OCI-LY7 (cell line): ENCODE results near the gene EMILIN1. TPM values are rescaled to one million over a fixed set of nuclear protein-coding genes. Genes with fewer than 3 reads are reported as not detected.
A peak's percentile ranks its signal among the peaks of the same experiment; 100 is the strongest.

ENCODE experiments used
- BruUV-seq: library from RNA; stranded (reverse); fragments of 400-500 nt; replicated peaks from 2 replicates; lab custom pipeline; 2021; lab: Mats Ljungman, UMichigan
- CTCF ChIA-PET: fragments of 300-600 bp; sonication (Branson Sonifier 250); formaldehyde crosslinking; loops from one replicate; lab custom pipeline; 2022; ENCODE audit warnings: antibody characterized with exemption; ENCODE audit not compliant: unreplicated experiment; lab: Charles Lee
- POLR2A ChIA-PET: fragments of 300-600 bp; sonication (Branson Sonifier 250); formaldehyde crosslinking; loops from one replicate; lab custom pipeline; 2022; ENCODE audit warnings: antibody characterized with exemption; lab: Charles Lee
- DNase-seq: peaks from one replicate; pipeline ENCODE4 v3.0.0-alpha.2; 2015; ENCODE audit warnings: low spot score
- H2AFZ ChIP-seq: fragments of 200-600 bp; sonication (generic), shearing (Covaris generic); 2 replicates; pipeline ENCODE4 v1.6.1; 2014; ENCODE audit warnings: mild to moderate bottlenecking, antibody characterized with exemption, low read length, moderate library complexity
- H3K27ac ChIP-seq: fragments of 200-600 bp; sonication (generic); 2 replicates; pipeline ENCODE4 v1.5.1; 2014; ENCODE audit warnings: mixed run types, low read depth, mild to moderate bottlenecking, moderate library complexity, low read length, inconsistent platforms; ENCODE audit not compliant: poor library complexity, severe bottlenecking
- H3K36me3 ChIP-seq: fragments of 200-600 bp; sonication (generic); 2 replicates; pipeline ENCODE4 v1.6.1; 2014; ENCODE audit warnings: mild to moderate bottlenecking, antibody characterized with exemption, low read length, moderate library complexity, mixed read lengths; ENCODE audit not compliant: insufficient read depth
- H3K4me1 ChIP-seq: fragments of 200-600 bp; sonication (generic); 2 replicates; pipeline ENCODE4 v1.5.1; 2014; ENCODE audit warnings: mild to moderate bottlenecking, low read length; ENCODE audit not compliant: insufficient read depth, poor library complexity, severe bottlenecking
- H3K4me2 ChIP-seq: fragments of 200-600 bp; sonication (generic); 2 replicates; pipeline ENCODE4 v1.6.1; 2014; ENCODE audit warnings: mild to moderate bottlenecking, low read length
- H3K4me3 ChIP-seq: fragments of 200-600 bp; sonication (generic); 2 replicates; pipeline ENCODE4 v1.5.1; 2014; ENCODE audit warnings: mild to moderate bottlenecking, low read depth, low read length; ENCODE audit not compliant: poor library complexity, severe bottlenecking
- H3K79me2 ChIP-seq: fragments of 200-600 bp; sonication (generic); 2 replicates; pipeline ENCODE4 v1.6.1; 2016; ENCODE audit warnings: low read depth, mild to moderate bottlenecking, low read length, moderate library complexity, mixed read lengths; ENCODE audit not compliant: insufficient read depth
- H3K9me2 ChIP-seq: fragments of 200-600 bp; sonication (generic); 2 replicates; pipeline ENCODE4 v1.6.1; 2016; ENCODE audit warnings: mild to moderate bottlenecking, low read length, mixed read lengths; ENCODE audit not compliant: insufficient read depth
- H3K9me3 ChIP-seq: fragments of 200-600 bp; sonication (generic); 2 replicates; pipeline ENCODE4 v1.6.1; 2014; ENCODE audit warnings: mild to moderate bottlenecking, mixed run types, low read length, mixed read lengths
- H4K20me1 ChIP-seq: fragments of 200-600 bp; sonication (generic); 2 replicates; pipeline ENCODE4 v1.6.1; 2014; ENCODE audit warnings: mild to moderate bottlenecking, antibody characterized with exemption, low read length, moderate library complexity, mixed read lengths; ENCODE audit not compliant: insufficient read depth
- CTCF ChIP-seq: fragments of 200-600 bp; sonication (generic); conservative IDR thresholded peaks from 2 replicates; pipeline ENCODE4 v1.5.1; 2014; ENCODE audit warnings: mild to moderate bottlenecking, antibody characterized with exemption, low read length, moderate library complexity, mixed read lengths
- EZH2phosphoT487 ChIP-seq: fragments of 200-600 bp; sonication (generic); IDR thresholded peaks from 2 replicates; pipeline ENCODE4 v1.6.1; 2018; ENCODE audit warnings: low read depth, borderline replicate concordance, mild to moderate bottlenecking, mixed run types, antibody characterized with exemption, low read length, moderate library complexity, mixed read lengths
- intact Hi-C: fragments of 100-400 bp; cut with micrococcal nuclease; formaldehyde crosslinking; loops from one replicate; pipeline ENCODE4 v1.10.0; 2022; ENCODE audit not compliant: unreplicated experiment
- total RNA-seq, 2 experiments: library from RNA; depleted of rRNA in 1 of 2; stranded (reverse); fragments of >200 nt in 1 of 2; shearing (Covaris generic) in 1 of 2; gene quantifications; 2 replicates each; pipeline ENCODE4 v1.2.3, GENCODE V29; 2014 to 2022

Gene EMILIN1
- total RNA-seq, 2 experiments from 2014 or later: 2.2 to 2.7 TPM

GRCh38 chr2:27039871-27040270 is 38.5 kb upstream of the EMILIN1 start:
- Histone ChIP-seq H3K4me3 (no peak overlapping the region), H2AFZ (no peak overlapping the region), H3K79me2 (no peaks in the 10 kb centered on the region), H3K36me3 (peaks cover 85% of the 10 kb centered on the region), H3K4me2 (no peak overlapping the region), H3K9me3 (no peaks in the 10 kb centered on the region), H3K27ac (no peak overlapping the region), H3K9me2 (no peaks in the 10 kb centered on the region), H3K4me1 (peaks cover 25% of the 10 kb centered on the region), H4K20me1 (no peaks in the 10 kb centered on the region)
- intact Hi-C loops: no loop called here
- ChIA-PET CTCF (no interaction called here), POLR2A (interaction anchor here (0.6 to 1.3 kb wide), 2 partner anchors 42 to 240 kb away, joined by 4 read pairs; no protein-coding TSS in a partner anchor)
- TF ChIP-seq CTCF (no peak), EZH2phosphoT487 (no peak)
- BruUV-seq: no TSS peak
- no peak for DNase-seq

- ChIA-PET POLR2A (interaction anchor here (1.3 to 1.7 kb wide), 2 partner anchors 10 to 42 kb away, joined by 4 to 9 read pairs; no protein-coding TSS in a partner anchor), CTCF (no interaction called here)
- TF ChIP-seq EZH2phosphoT487: no peak
- TF ChIP-seq CTCF: no peak
- H4K20me1 ChIP-seq: no peaks in the 10 kb centered on the region
- no peak overlapping the region for H3K4me3 ChIP-seq
- H3K79me2 ChIP-seq: no peaks in the 10 kb centered on the region
- peaks cover 81% of the 10 kb centered on the region for H3K36me3 ChIP-seq
- H3K9me3 ChIP-seq: no peaks in the 10 kb centered on the region
- H3K27ac ChIP-seq: no peak overlapping the region
- peaks cover 25% of the 10 kb centered on the region for H3K4me1 ChIP-seq
- no peak overlapping the region for H2AFZ ChIP-seq
- no TSS peak for BruUV-seq
- no peaks in the 10 kb centered on the region for H3K9me2 ChIP-seq
- H3K4me2 ChIP-seq: no peak overlapping the region
- no peak for DNase-seq
- intact Hi-C loops: no loop called here
Measured at GRCh38 chr2:27040282-27040681, 38.1 kb upstream of the EMILIN1 start.

GRCh38 chr2:27041752-27042151 is 36.7 kb upstream of the EMILIN1 start:
- H3K9me2 ChIP-seq: no peaks in the 10 kb centered on the region
- H4K20me1 ChIP-seq: no peaks in the 10 kb centered on the region
- no peak overlapping the region for H2AFZ ChIP-seq
- intact Hi-C loops: no loop called here
- DNase-seq: no peak
- H3K4me3 ChIP-seq: peak overlapping the region; percentile 6
- peak overlapping the region; percentile 49 for H3K4me2 ChIP-seq
- no peaks in the 10 kb centered on the region for H3K9me3 ChIP-seq
- no TSS peak for BruUV-seq
- ChIA-PET CTCF (no interaction called here), POLR2A (interaction anchor here (1.7 kb wide), 1 partner anchor 9 kb away, joined by 9 read pairs; no protein-coding TSS in a partner anchor)
- peaks cover 66% of the 10 kb centered on the region for H3K36me3 ChIP-seq
- H3K79me2 ChIP-seq: no peaks in the 10 kb centered on the region
- TF ChIP-seq EZH2phosphoT487 (no peak), CTCF (no peak)
- H3K27ac ChIP-seq: peak overlapping the region; percentile 76
- H3K4me1 ChIP-seq: peaks cover 25% of the 10 kb centered on the region
